Measurements from ENCODE around the gene ITPKA.

GRCh38 chr15:41491889-41492288 is 1.8 kb upstream of the ITPKA start:
- TF ChIP-seq CTCF (IDR thresholded peaks at IDR 0.05) (no peak), POLR2A (IDR thresholded peaks at IDR 0.05) (no peak)

Measured in thyroid gland (tissue), 4 donors.